Measurements from ENCODE around the gene FN1.

Gene FN1

GRCh38 chr2:215435870-215436704 is at the start of gene FN1:
Gene FN1, minus strand, starts transcription at chr2:215436068. Its CDS starts 266 bp downstream, at chr2:215435802.
- DNase-seq (ENCODE audit: low spot score): peak; percentile 28

- DNase-seq (ENCODE audit: low spot score): no peak
These were observed 49.2 kb upstream of the FN1 start for GRCh38 chr2:215485032-215485431.

DNA sequence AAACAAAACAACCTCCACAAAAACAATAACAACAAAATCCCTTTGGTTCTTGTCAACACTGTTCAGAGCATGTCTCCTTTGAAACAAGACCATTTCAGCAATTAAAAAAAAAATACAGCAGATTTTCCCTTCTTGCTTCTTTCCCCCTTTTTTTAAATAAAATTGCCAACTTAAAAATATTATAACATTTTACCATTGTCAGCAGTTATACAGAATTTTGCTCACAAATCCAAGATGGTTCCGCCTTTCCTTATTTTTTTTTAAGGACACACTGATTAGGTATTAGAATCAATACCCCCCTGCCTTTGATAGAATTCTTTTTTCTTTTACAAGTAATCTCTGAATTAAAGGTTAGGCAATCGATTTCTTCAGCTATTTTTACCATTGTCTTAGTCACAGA is 48.7 kb upstream of the FN1 start:
- no peak for DNase-seq (ENCODE audit: low spot score)

GRCh38 chr2:215483431-215483830 is 47.6 kb upstream of the FN1 start:
- DNase-seq (ENCODE audit: low spot score): no peak

GRCh38 chr2:215479536-215480240 is 43.8 kb upstream of the FN1 start:
- DNase-seq (ENCODE audit: low spot score): no peak

GRCh38 chr2:215479121-215479520 is 43.3 kb upstream of the FN1 start:
- no peak for DNase-seq (ENCODE audit: low spot score)

DNA sequence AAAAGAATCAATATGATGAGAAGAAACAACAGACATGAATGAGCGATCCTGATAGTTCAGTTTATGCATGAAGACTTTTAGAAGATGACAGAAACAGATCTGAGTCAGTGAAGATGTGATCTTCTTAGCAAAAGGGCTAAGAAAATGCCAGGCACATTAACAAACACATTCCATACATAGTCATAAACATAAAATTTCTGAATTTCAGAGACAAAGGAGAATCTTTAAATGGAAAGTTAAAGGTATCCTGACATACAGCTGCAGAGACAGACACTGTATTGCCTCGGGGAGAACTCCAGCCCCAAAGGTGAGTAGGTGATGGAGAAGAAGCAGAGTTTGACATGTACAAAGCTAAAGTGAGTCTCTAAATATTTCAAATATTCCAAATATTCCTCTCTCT is 40.6 kb upstream of the FN1 start:
- DNase-seq (ENCODE audit: low spot score): no peak

- DNase-seq (ENCODE audit: low spot score): no peak
These were observed 30.4 kb upstream of the FN1 start for GRCh38 chr2:215466097-215466909.

DNA sequence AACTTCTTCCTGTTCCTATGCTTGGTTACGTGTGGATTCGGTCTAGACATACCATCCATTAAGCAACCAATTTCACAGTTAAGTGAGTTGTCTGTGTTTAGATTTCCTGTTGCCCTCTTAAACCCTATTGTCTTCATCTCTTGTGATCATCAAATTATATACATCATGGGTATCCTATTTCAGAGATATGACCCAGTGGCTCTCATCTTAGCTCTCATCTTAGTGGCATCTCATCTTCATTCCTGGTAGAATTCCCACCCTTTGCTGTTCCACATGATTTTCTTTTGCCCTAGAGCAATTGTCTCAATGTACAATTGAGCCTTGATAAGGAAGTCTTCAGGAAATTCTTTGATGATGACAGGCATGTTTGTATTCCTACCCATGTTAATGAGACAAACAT is 29.4 kb upstream of the FN1 start:
- no peak for DNase-seq (ENCODE audit: low spot score)

DNA sequence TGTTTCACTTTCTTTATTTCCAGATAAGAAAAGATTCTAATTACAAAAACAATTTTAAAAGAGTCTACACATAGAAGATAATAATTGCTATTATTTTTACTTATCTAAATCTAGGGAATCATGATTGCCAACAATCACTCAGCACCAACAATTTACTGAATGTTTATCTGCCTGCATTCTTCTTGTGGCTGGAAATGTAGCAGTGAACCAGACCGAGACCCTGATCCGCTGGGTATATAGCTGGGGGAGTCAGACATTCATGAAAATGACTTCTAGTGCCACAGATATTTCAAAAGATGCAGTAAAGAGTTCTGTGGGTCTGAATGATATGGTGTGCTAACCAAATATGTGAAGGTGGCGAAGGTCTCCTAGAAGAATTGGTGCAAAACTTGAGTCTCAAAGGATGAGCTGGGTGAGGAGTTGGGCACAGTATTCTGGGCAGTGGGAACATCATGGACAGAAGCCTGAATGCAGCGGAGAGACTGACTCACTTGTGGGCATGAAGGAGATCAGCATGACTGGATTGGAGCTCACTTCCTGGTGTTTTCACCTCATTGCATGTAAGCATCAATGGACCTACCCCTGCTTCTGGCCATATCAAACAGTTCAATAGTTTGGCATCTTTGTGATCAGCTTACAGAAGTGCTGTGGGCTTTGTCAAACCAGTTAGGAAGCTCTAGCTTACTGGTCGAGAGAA is 26.1 kb upstream of the FN1 start:
- no peak for DNase-seq (ENCODE audit: low spot score)

GRCh38 chr2:215460682-215461382 is 25.0 kb upstream of the FN1 start:
- no peak for DNase-seq (ENCODE audit: low spot score)

DNA sequence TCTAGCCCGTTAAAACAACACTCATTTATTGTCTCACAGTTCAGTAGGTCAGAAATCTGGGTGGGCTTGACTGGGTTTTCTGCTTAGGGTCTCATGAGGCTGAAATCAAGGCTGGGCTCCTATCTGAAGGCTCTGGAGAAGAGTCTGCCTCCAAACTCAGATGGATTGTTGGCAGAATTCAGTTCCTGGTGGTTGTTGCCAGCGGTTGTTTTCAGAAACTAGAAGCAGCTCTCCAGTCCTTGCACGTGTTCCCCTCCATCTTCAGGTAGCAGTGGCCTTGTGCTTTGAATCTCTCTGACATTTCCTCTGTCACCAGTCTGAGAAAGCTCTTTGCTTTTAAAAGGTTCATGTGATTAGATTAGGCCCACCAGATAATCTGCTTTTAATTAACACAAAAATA is 20.1 kb upstream of the FN1 start:
- no peak for DNase-seq (ENCODE audit: low spot score)

DNA sequence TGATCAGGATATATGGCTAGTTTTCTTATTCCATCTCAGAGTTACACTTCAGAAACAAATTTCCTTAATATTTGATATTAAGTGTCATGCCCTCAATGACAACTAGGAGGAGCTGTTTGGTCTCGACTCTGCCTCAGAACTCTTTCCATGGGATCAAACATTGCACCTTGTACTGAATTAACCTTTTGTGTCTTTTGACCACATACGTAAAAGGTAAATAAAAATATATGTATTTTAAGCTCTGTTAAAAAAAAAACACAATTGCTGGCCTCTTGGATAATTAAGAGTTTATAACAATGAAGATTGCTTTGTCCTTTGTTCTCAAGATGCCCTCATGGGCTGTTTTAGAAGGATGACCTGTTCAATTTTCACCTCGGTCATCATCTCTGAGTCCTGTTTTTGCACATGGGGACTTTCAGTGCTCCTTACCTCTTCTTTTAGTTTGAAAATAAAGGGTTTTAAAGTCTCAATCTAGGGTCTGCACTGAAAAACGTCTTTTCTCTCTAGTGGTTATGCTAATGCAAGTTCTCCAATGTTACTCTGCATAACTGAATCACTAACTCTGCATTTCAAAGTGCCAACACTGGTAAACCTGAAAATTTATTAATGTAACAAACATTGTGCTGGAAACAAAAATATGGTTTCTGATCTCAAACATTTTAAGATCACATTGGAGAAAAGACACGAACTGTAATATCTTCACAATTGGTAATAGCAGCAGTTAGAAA is 18.8 kb upstream of the FN1 start:
- DNase-seq (ENCODE audit: low spot score): peak; percentile 23

DNA sequence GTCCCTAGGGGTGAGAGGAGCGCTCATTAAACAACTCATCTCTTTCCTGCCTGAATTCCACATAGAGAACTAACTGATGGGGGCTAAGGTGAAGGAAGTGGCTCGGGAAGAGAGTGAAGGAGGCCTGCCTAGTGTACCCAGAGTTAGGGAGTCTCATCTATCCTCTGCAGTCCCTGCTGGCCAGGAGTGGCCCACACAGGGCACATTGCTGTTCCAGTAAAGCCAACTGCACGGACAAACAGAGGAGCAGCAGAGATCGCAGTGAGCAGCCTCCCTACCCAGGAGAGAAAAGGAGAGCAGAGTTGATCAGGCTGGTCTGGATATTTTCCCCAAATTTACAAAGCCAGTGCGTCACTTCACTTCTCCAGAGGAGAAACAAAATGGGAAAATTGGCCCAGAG is 16.9 kb upstream of the FN1 start:
- DNase-seq (ENCODE audit: low spot score): no peak

DNA sequence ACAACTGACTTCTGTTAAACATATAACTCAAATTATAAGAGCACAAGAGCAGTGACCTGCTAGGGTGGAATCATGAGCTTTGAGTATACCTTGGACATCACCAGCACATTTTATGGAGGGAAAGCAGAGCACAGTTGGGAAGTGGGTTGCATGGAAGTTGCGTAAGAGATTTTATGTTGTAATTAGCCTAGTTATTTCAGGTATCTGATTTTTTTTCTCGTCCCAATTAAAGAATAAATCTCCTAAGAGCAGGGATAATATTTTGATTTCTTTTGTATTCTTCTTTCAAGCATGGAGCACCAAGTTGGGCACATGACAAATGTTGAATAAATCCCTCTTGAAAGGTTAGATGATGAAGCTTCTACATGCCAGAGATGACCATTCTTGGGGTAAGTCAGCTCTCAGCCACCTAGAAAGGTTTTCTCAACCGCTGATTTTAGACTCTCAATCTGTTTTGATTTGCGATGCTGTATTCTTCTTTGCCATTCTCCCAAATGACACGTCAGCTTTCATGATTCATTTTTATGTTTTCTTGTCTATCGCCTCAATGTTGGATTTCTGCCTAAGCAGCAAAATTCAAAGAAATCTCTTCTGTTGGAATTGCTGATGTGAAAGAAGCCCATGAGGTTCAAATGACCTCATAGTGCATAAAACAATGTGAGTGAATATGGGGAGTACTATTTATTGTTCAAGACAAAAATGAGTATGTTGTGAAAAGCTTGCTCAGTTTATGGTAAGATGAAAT is 15.3 kb upstream of the FN1 start:
- no peak for DNase-seq (ENCODE audit: low spot score)

GRCh38 chr2:215450188-215451011 is 14.5 kb upstream of the FN1 start:
- DNase-seq (ENCODE audit: low spot score): no peak

DNA sequence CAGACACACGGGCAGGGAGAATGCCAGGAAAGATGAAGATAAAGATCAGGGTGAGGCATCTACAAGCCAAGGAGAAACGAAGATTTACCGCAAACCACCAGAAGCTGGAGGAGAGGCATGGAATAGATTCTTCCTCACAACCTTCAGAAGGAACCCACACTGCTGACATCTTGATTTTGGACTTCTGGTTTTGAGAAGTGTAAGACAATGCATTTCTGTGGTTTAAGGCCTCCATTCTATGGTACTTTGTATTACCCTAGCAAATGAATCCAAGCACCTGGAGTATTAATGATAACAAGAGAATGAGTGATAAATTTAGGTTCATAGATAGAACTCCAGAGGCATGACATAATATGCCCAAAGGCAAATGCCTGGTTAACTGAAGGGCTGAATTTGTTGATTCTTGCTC is 11.8 kb upstream of the FN1 start:
- no peak for DNase-seq (ENCODE audit: low spot score)

- no peak for DNase-seq (ENCODE audit: low spot score)
These were observed 11.2 kb upstream of the FN1 start for GRCh38 chr2:215447056-215447455.

GRCh38 chr2:215442401-215442787 is 6.5 kb upstream of the FN1 start:
- no peak for DNase-seq (ENCODE audit: low spot score)

Data from CD4-positive, alpha-beta T cell treated with Interleukin-15 for 4 hours (primary cell).